ENCODE results near the gene GABRB2. TPM values are rescaled to one million over a fixed set of nuclear protein-coding genes. Genes with fewer than 3 reads are reported as not detected.

GABRB2 gene
- total and polyA plus RNA-seq, 4 donors: 0.08 TPM; not detected in 3

GRCh38 chr5:161271816-161272215 is 274.7 kb downstream of the GABRB2 start:
- Histone ChIP-seq H3K9me3 (ENCODE audit: control insufficient read depth in 4 of 4, low read length in 3 of 4) (no peaks in the 10 kb centered on the region), H3K27ac (ENCODE audit: low read depth in 1 of 2, low read length in 2 of 2) (no peak overlapping the region), H3K36me3 (ENCODE audit: control insufficient read depth in 4 of 4, insufficient read depth in 3 of 4, low read depth in 1 of 4, low read length in 3 of 4) (no peaks in the 10 kb centered on the region), H3K27me3 (ENCODE audit: control insufficient read depth in 4 of 4, insufficient read depth in 4 of 4, low read length in 3 of 4) (no peaks in the 10 kb centered on the region), H3K4me1 (ENCODE audit: control insufficient read depth in 4 of 4, insufficient read depth in 4 of 4, low read length in 3 of 4) (no peaks in the 10 kb centered on the region), H3K9ac (ENCODE audit: low read depth in 1 of 2, low read length in 2 of 2) (no peak overlapping the region), H3K4me3 (ENCODE audit: low read depth in 1 of 3, low read length in 3 of 3) (no peak overlapping the region)
- DNase-seq (ENCODE audit: low spot score): no peak
- TF ChIP-seq HNF4G (IDR thresholded peaks at IDR 0.05) (no peak), EGR1 (IDR thresholded peaks at IDR 0.05; ENCODE audit: low read depth in 2 of 2) (no peak), RXRA (IDR thresholded peaks at IDR 0.05) (no peak), REST (IDR thresholded peaks at IDR 0.05) (no peak), TAF1 (conservative IDR thresholded peaks at IDR 0.05) (no peak), ZBTB33 (IDR thresholded peaks at IDR 0.05) (no peak)
- WGBS: 48% methylated on average over 1 of the region's 1 CpG

- Histone ChIP-seq H3K9me3 (ENCODE audit: control insufficient read depth in 4 of 4, low read length in 3 of 4) (no peaks in the 10 kb centered on the region), H3K4me3 (ENCODE audit: low read depth in 1 of 3, low read length in 3 of 3) (no peak overlapping the region), H3K36me3 (ENCODE audit: control insufficient read depth in 4 of 4, insufficient read depth in 3 of 4, low read depth in 1 of 4, low read length in 3 of 4) (no peaks in the 10 kb centered on the region), H3K9ac (ENCODE audit: low read depth in 1 of 2, low read length in 2 of 2) (no peak overlapping the region), H3K27ac (ENCODE audit: low read depth in 1 of 2, low read length in 2 of 2) (no peak overlapping the region), H3K27me3 (ENCODE audit: control insufficient read depth in 4 of 4, insufficient read depth in 4 of 4, low read length in 3 of 4) (no peaks in the 10 kb centered on the region), H3K4me1 (ENCODE audit: control insufficient read depth in 4 of 4, insufficient read depth in 4 of 4, low read length in 3 of 4) (no peaks in the 10 kb centered on the region)
- DNase-seq (ENCODE audit: low spot score): no peak
- no peak for TF ChIP-seq JUND (IDR thresholded peaks at IDR 0.05)
Observed at GRCh38 chr5:161269125-161269524, 277.4 kb downstream of the GABRB2 start.

- H3K36me3 ChIP-seq (ENCODE audit: control insufficient read depth in 4 of 4, insufficient read depth in 3 of 4, low read depth in 1 of 4, low read length in 3 of 4): no peaks in the 10 kb centered on the region
- 85% methylated on average over 1 of the region's 1 CpG for WGBS
- H3K27ac ChIP-seq (ENCODE audit: low read depth in 1 of 2, low read length in 2 of 2): no peak overlapping the region
- H3K9me3 ChIP-seq (ENCODE audit: control insufficient read depth in 4 of 4, low read length in 3 of 4): no peaks in the 10 kb centered on the region
- no peaks in the 10 kb centered on the region for H3K4me1 ChIP-seq (ENCODE audit: control insufficient read depth in 4 of 4, insufficient read depth in 4 of 4, low read length in 3 of 4)
- no peak overlapping the region for H3K9ac ChIP-seq (ENCODE audit: low read depth in 1 of 2, low read length in 2 of 2)
- no peak overlapping the region for H3K4me3 ChIP-seq (ENCODE audit: low read depth in 1 of 3, low read length in 3 of 3)
- no peak for DNase-seq (ENCODE audit: low spot score)
- H3K27me3 ChIP-seq (ENCODE audit: control insufficient read depth in 4 of 4, insufficient read depth in 4 of 4, low read length in 3 of 4): no peaks in the 10 kb centered on the region
- no peak for TF ChIP-seq CTCF (IDR thresholded peaks at IDR 0.05; ENCODE audit: low read depth, low read length, missing input control)
- TF ChIP-seq TAF1 (conservative IDR thresholded peaks at IDR 0.05): no peak
- TF ChIP-seq RXRA (IDR thresholded peaks at IDR 0.05): no peak
- no peak for TF ChIP-seq REST (IDR thresholded peaks at IDR 0.05)
- no peak for TF ChIP-seq FOXA2 (IDR thresholded peaks at IDR 0.05)
- no peak for TF ChIP-seq HNF4G (IDR thresholded peaks at IDR 0.05)
- TF ChIP-seq ZBTB33 (IDR thresholded peaks at IDR 0.05): no peak
- TF ChIP-seq SP1 (IDR thresholded peaks at IDR 0.05): no peak
- no peak for TF ChIP-seq ATF3 (IDR thresholded peaks at IDR 0.05)
- no peak for TF ChIP-seq GABPA (IDR thresholded peaks at IDR 0.05 in 1 of 2, conservative IDR thresholded peaks at IDR 0.05 in 1 of 2)
- no peak for TF ChIP-seq MAX (IDR thresholded peaks at IDR 0.05)
- no peak for TF ChIP-seq EGR1 (IDR thresholded peaks at IDR 0.05; ENCODE audit: low read depth in 2 of 2)
Observed at GRCh38 chr5:161266954-161267353, 279.6 kb downstream of the GABRB2 start.

Measured in liver (tissue), 9 donors.